ENCODE data around the gene IMMT.
"Not testable (repeated sequence)": the region's sequence is repeated elsewhere in the genome, so short reads cannot be mapped to it uniquely, and the experiment has no call there.

IMMT gene

DNA sequence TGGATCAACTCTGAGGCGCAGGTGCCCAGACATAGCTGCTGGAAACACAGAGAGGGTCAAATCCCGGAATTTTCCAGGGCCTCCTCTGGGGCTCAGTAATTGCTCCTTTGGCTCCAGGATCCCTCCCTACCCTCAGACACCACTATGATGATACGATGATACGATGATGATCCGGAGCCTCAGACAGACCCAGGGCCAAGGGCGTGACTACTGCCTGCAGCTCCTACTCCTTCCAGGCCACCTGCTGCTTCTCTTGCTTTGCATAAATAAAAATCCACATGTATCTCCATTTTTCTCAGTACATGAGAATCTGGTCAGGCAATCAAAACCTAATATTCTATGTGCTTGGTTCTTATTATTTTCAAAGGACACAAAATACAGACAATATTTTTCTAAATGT, 37.6 kb upstream of the IMMT start:
- DNase-seq (ENCODE audit: low spot score), result no peak
- TF ChIP-seq, protein P1, sequence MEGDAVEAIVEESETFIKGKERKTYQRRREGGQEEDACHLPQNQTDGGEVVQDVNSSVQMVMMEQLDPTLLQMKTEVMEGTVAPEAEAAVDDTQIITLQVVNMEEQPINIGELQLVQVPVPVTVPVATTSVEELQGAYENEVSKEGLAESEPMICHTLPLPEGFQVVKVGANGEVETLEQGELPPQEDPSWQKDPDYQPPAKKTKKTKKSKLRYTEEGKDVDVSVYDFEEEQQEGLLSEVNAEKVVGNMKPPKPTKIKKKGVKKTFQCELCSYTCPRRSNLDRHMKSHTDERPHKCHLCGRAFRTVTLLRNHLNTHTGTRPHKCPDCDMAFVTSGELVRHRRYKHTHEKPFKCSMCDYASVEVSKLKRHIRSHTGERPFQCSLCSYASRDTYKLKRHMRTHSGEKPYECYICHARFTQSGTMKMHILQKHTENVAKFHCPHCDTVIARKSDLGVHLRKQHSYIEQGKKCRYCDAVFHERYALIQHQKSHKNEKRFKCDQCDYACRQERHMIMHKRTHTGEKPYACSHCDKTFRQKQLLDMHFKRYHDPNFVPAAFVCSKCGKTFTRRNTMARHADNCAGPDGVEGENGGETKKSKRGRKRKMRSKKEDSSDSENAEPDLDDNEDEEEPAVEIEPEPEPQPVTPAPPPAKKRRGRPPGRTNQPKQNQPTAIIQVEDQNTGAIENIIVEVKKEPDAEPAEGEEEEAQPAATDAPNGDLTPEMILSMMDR (IDR thresholded peaks at IDR 0.05; ENCODE audit: extremely low read depth, insufficient read depth, missing control alignments), result no peak
- in situ Hi-C loops (cut with MboI; ENCODE audit: low pct_unique_long_range_greater_than_20kb, low sequenced_read_pairs, unreplicated experiment), result no loop called here

DNA sequence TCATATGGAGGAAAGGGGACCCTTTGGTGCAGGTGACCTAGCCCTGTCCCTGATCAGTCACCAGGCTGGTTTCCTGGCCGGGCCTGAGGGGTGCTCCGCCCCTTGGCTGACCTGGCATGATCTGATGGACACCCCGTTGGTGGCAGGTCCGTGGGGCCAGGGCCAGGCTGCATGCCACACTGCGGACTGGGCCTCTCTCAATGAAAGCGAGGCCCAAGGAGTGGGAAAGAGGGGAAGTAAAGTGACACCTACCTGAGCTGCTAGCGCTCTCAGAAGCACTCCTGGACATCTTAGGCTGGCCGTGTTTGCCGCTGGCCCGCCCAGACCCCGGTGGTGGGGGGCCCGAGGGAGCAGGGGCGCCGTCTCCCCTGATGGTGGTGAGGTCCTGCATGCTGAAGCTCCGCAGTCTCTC, 37.1 kb upstream of the IMMT start:
- no peak for DNase-seq (ENCODE audit: low spot score)
- in situ Hi-C loops (cut with MboI; ENCODE audit: low pct_unique_long_range_greater_than_20kb, low sequenced_read_pairs, unreplicated experiment), result no loop called here
- TF ChIP-seq, protein P1 (IDR thresholded peaks at IDR 0.05; ENCODE audit: extremely low read depth, insufficient read depth, missing control alignments), result no peak

DNA sequence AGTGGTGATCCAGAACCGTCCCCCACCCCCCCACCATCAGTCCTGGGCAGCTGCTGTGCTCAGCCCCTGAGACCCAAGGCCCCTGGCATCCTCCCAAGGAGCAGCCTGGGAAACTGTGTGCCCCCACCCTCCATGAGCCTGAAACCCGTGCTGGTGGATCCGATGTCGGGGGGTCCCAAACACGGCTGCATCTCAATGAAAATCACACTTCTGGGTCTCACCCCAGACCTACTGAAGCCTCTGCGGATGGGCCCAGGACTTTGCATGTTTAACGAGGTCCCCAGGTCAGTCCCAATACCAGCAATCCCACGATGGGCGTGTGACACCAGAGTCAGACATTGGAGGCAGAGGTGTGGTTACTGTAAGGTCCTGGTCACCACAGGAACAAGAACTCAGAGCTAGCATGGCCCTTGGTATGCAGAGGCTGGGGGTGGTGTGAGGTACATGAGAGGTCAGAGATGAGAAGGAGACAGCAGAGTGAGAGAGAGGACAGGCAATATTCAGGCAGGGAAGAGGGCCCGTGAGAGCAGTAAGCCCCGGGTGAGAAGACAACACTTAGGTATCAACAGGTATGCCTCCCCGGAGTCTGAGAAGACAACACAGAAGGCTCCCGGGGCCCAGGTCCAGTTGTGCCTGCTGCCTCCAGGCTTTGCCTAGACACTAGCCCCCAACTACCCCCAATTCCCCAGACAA, 36.6 kb upstream of the IMMT start:
- DNase-seq (ENCODE audit: low spot score), result no peak
- in situ Hi-C loops (cut with MboI; ENCODE audit: low pct_unique_long_range_greater_than_20kb, low sequenced_read_pairs, unreplicated experiment), result no loop called here
- TF ChIP-seq, protein P1 (IDR thresholded peaks at IDR 0.05; ENCODE audit: extremely low read depth, insufficient read depth, missing control alignments), result no peak

DNA sequence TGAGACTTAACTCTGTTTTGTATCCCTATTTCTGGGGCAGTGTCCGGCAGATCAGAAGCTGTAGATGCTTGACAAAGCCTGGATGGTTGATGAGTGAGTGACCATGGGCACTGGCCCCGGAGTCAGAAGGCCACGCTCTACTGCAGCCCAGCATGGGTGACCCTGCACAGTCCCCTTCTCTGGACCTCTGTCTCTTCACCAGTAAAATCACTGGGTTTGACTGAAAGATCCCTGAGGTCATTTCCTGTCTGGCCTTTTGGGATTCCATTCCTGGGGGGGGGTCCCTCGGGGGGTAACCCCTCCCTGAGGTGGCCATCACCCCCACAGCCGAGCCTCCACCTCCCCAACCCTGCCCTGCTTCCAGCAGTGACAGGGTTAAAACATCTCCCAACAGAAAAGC, 35.7 kb upstream of the IMMT start:
- TF ChIP-seq, protein P1 (IDR thresholded peaks at IDR 0.05; ENCODE audit: extremely low read depth, insufficient read depth, missing control alignments), result no peak
- in situ Hi-C loops (cut with MboI; ENCODE audit: low pct_unique_long_range_greater_than_20kb, low sequenced_read_pairs, unreplicated experiment), result no loop called here
- no peak for DNase-seq (ENCODE audit: low spot score)

DNA sequence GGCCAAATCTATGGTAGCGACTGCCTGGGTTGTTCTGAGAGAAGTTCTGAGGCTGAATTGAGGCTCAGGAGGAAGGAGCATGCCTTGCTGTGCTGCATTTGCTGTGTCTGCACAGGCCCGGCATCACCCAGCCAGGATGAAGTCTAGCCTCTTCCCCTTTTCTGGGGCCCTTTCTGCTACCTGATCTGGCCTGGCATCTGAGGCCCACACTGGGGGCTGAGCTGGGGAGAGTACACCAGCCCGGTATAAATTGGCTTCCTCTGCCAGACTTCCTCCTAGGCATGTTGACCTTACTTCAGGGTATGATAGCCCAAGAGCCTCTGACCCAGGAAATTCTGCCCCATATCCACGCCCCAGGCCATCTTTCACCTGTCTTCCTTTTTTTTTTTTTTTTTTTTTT, 34.0 kb upstream of the IMMT start:
- no peak for DNase-seq (ENCODE audit: low spot score)
- in situ Hi-C loops (cut with MboI; ENCODE audit: low pct_unique_long_range_greater_than_20kb, low sequenced_read_pairs, unreplicated experiment), result no loop called here

DNA sequence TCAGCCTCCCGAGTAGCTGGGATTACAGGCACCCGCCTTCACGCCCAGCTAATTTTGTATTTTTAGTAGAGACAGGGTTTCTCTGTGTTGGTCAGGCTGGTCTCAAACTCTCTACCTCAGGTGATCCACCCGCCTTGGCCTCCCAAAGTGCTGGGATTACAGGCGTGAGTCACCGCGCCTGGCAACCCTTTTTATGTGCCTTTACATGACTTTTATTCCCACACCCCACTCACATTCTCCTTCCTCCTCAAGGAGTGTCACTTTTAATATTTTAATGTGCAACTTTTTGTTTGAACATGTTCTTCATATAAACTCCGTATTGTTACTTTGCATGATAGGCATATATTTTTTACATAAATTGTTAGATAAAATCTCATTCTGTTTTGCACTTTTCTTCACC, 33.3 kb upstream of the IMMT start:
- in situ Hi-C loops (cut with MboI; ENCODE audit: low pct_unique_long_range_greater_than_20kb, low sequenced_read_pairs, unreplicated experiment); DNase-seq (ENCODE audit: low spot score): not testable (repeated sequence)

More for the DNA sequence above, 34.0 kb upstream of the IMMT start:
- TF ChIP-seq, protein P1 (IDR thresholded peaks at IDR 0.05; ENCODE audit: extremely low read depth, insufficient read depth, missing control alignments), result no peak

DNA sequence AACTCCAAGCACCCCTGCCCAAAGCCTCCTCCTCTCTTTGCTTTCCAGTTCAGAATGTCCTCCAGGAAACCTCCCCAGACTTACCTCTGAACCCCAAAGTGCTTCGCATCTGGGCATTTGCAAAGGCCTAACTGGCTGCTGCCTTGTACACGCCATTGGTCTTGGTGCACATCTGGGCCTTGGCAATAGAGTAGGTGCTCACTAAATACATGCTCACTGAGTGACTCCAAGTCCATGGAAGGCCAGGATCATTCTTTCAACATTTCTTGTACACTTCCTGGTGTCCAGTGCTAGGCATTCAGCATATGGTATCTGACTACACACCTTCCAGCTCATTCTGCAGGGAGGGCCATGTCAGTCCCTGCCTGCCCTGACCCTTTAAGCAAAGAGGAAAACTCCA, 32.4 kb upstream of the IMMT start:
- TF ChIP-seq, protein P1 (IDR thresholded peaks at IDR 0.05; ENCODE audit: extremely low read depth, insufficient read depth, missing control alignments), result no peak
- in situ Hi-C loops (cut with MboI; ENCODE audit: low pct_unique_long_range_greater_than_20kb, low sequenced_read_pairs, unreplicated experiment), result no loop called here
- no peak for DNase-seq (ENCODE audit: low spot score)

Data from GM13977 (cell line).